PC-3 (cell line): ENCODE results near the gene UPF2.

Experiments
- EZH2 ChIP-seq: fragments of 300-600 bp; sonication (generic); IDR thresholded peaks from one replicate; pipeline ENCODE4 v1.6.1; 2017; ENCODE audit warnings: antibody characterized with exemption, mild to moderate bottlenecking, low read length; ENCODE audit not compliant: unreplicated experiment
- EZH2phosphoT487 ChIP-seq: fragments of 300-600 bp; sonication (generic); IDR thresholded peaks from 2 replicates; pipeline ENCODE4 v1.6.1; 2018; ENCODE audit warnings: mild to moderate bottlenecking, antibody characterized with exemption, low read length, borderline replicate concordance
- TF ChIP-seq, protein P1 (sequence below): fragments of 300-600 bp; sonication (generic); conservative IDR thresholded peaks from 2 replicates; pipeline ENCODE4 v1.5.1; 2017; ENCODE audit warnings: antibody characterized with exemption, low read depth, mild to moderate bottlenecking, low read length

DNA sequence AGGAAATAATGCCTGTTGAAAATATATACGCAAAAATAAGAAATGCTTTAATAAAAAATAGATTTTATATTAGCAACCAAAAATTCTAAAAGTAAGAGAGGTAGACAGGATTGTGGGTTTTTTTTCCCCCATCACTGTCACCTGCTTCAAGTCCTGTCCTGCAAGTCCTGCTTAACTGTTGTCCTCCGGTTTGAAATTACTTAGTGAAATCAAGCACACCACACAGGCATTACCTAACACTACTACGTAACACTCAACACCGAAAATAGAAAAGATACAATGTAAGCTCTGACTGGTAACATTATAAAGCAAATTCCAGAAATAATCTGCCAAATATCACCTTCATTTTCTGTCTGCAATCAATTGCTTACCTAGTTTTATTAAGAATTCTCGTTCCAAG is 90.9 kb downstream of the UPF2 start:
- TF ChIP-seq, protein P1, sequence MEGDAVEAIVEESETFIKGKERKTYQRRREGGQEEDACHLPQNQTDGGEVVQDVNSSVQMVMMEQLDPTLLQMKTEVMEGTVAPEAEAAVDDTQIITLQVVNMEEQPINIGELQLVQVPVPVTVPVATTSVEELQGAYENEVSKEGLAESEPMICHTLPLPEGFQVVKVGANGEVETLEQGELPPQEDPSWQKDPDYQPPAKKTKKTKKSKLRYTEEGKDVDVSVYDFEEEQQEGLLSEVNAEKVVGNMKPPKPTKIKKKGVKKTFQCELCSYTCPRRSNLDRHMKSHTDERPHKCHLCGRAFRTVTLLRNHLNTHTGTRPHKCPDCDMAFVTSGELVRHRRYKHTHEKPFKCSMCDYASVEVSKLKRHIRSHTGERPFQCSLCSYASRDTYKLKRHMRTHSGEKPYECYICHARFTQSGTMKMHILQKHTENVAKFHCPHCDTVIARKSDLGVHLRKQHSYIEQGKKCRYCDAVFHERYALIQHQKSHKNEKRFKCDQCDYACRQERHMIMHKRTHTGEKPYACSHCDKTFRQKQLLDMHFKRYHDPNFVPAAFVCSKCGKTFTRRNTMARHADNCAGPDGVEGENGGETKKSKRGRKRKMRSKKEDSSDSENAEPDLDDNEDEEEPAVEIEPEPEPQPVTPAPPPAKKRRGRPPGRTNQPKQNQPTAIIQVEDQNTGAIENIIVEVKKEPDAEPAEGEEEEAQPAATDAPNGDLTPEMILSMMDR = no peak
- no peak for TF ChIP-seq EZH2
- TF ChIP-seq EZH2phosphoT487 = no peak
